Measurements from ENCODE around the gene ATP6AP1. TPM values are rescaled to one million over a fixed set of nuclear protein-coding genes. Genes with fewer than 3 reads are reported as not detected.
A peak's percentile ranks its signal among the peaks of the same experiment; 100 is the strongest.

The ATP6AP1 gene
- total RNA-seq, 2 experiments from 2014 or later, result 46.1 to 46.9 TPM

- Mint-ChIP-seq H3K4me3 (no peak overlapping the region), H3K27ac (no peak overlapping the region)
- CTCF ChIA-PET, result interaction anchor here (0.6 kb wide), 1 partner anchor 12 kb away, joined by 3 read pairs; no protein-coding TSS in a partner anchor
Observed at GRCh38 chrX:154402622-154403127, 25.8 kb upstream of the ATP6AP1 start.

GRCh38 chrX:154403192-154403591 lies 25.3 kb upstream of the ATP6AP1 start:
- H3K9me3 Mint-ChIP-seq, result no peaks in the 10 kb centered on the region
- H3K27me3 Mint-ChIP-seq, result no peaks in the 10 kb centered on the region
- no peak overlapping the region for H3K4me3 Mint-ChIP-seq
- H3K27ac Mint-ChIP-seq, result no peak overlapping the region
- ChIA-PET POLR2A (no interaction called here), CTCF (no interaction called here)
- DNase-seq, result no peak
- H3K36me3 Mint-ChIP-seq (ENCODE audit: low read depth), result peaks cover 24% of the 10 kb centered on the region
- H3K4me1 Mint-ChIP-seq, result peaks cover 12% of the 10 kb centered on the region

More at GRCh38 chrX:154402622-154403127, 25.8 kb upstream of the ATP6AP1 start:
- Mint-ChIP-seq H3K9me3 (no peaks in the 10 kb centered on the region), H3K27me3 (no peaks in the 10 kb centered on the region), H3K4me1 (peaks cover 12% of the 10 kb centered on the region), H3K36me3 (ENCODE audit: low read depth) (peaks cover 26% of the 10 kb centered on the region)
- POLR2A ChIA-PET, result no interaction called here
- no peak for DNase-seq

GRCh38 chrX:154403858-154404257 lies 24.6 kb upstream of the ATP6AP1 start:
- no peaks in the 10 kb centered on the region for H3K9me3 Mint-ChIP-seq
- peaks cover 22% of the 10 kb centered on the region for H3K36me3 Mint-ChIP-seq (ENCODE audit: low read depth)
- H3K27ac Mint-ChIP-seq, result no peak overlapping the region
- POLR2A ChIA-PET, result no interaction called here
- peaks cover 17% of the 10 kb centered on the region for H3K4me1 Mint-ChIP-seq
- DNase-seq, result no peak
- H3K4me3 Mint-ChIP-seq, result no peak overlapping the region
- CTCF ChIA-PET, result no interaction called here
- no peaks in the 10 kb centered on the region for H3K27me3 Mint-ChIP-seq

GRCh38 chrX:154404625-154405192 lies 23.8 kb upstream of the ATP6AP1 start:
- Mint-ChIP-seq H3K9me3 (no peaks in the 10 kb centered on the region), H3K4me1 (peaks cover 18% of the 10 kb centered on the region), H3K4me3 (no peak overlapping the region), H3K27ac (peak overlapping the region; percentile 46), H3K36me3 (ENCODE audit: low read depth) (peaks cover 16% of the 10 kb centered on the region), H3K27me3 (no peaks in the 10 kb centered on the region)
- POLR2A ChIA-PET, result no interaction called here
- CTCF ChIA-PET, result no interaction called here
- DNase-seq, result no peak

GRCh38 chrX:154408659-154409221 lies 19.7 kb upstream of the ATP6AP1 start:
- peak overlapping the region; percentile 57 for H3K4me3 Mint-ChIP-seq
- ChIA-PET CTCF (interaction anchor here (1.3 kb wide), 1 partner anchor 11 kb away, joined by 4 read pairs; no protein-coding TSS in a partner anchor), POLR2A (no interaction called here)
- peaks cover 20% of the 10 kb centered on the region for H3K4me1 Mint-ChIP-seq
- H3K36me3 Mint-ChIP-seq (ENCODE audit: low read depth), result peaks cover 13% of the 10 kb centered on the region
- H3K9me3 Mint-ChIP-seq, result no peaks in the 10 kb centered on the region
- no peak for DNase-seq
- no peaks in the 10 kb centered on the region for H3K27me3 Mint-ChIP-seq
- H3K27ac Mint-ChIP-seq, result peak overlapping the region; percentile 72

GRCh38 chrX:154409222-154409871 lies 19.1 kb upstream of the ATP6AP1 start, which contains the start of gene DNASE1L1:
Gene DNASE1L1, minus strand, starts transcription at chrX:154409254. Its CDS starts 3,686 bp downstream, at chrX:154405568.
- DNase-seq, result no peak
- peak within 1 kb of the TSS; percentile 57 for H3K4me3 Mint-ChIP-seq
- H3K27me3 Mint-ChIP-seq, result no peaks in the 10 kb centered on the region
- H3K9me3 Mint-ChIP-seq, result no peaks in the 10 kb centered on the region
- H3K27ac Mint-ChIP-seq, result peak within 1 kb of the TSS; percentile 72
- CTCF ChIA-PET, result interaction anchor here (1.3 to 1.7 kb wide), 2 partner anchors 10 kb away, joined by 4 to 12 read pairs; no protein-coding TSS in a partner anchor
- peaks cover 16% of the 10 kb centered on the region for H3K36me3 Mint-ChIP-seq (ENCODE audit: low read depth)
- POLR2A ChIA-PET, result no interaction called here
- H3K4me1 Mint-ChIP-seq, result peaks cover 20% of the 10 kb centered on the region

GRCh38 chrX:154411981-154412340 lies 16.5 kb upstream of the ATP6AP1 start:
- CTCF ChIA-PET, result interaction anchor here (0.9 to 1.8 kb wide), 3 partner anchors 12 to 17 kb away, joined by 4 to 6 read pairs (median 4); partner anchors contain the start of gene ATP6AP1
- H3K27me3 Mint-ChIP-seq, result no peaks in the 10 kb centered on the region
- peaks cover 22% of the 10 kb centered on the region for H3K4me1 Mint-ChIP-seq
- POLR2A ChIA-PET, result interaction anchor here (1.0 to 1.2 kb wide), 2 partner anchors 14 to 78 kb away, joined by 4 read pairs; partner anchors contain the start of genes RPL10 and SLC10A3
- H3K36me3 Mint-ChIP-seq (ENCODE audit: low read depth), result peaks cover 23% of the 10 kb centered on the region
- peak overlapping the region; percentile 92 for H3K27ac Mint-ChIP-seq
- H3K4me3 Mint-ChIP-seq, result peak overlapping the region; percentile 79
- DNase-seq, result peak; percentile 57
- H3K9me3 Mint-ChIP-seq, result no peaks in the 10 kb centered on the region

GRCh38 chrX:154412468-154412867 lies 16.0 kb upstream of the ATP6AP1 start:
- ChIA-PET POLR2A (interaction anchor here (1.0 to 1.2 kb wide), 2 partner anchors 14 to 78 kb away, joined by 4 read pairs; partner anchors contain the start of genes RPL10 and SLC10A3), CTCF (interaction anchor here (0.9 to 1.8 kb wide), 3 partner anchors 11 to 17 kb away, joined by 4 to 6 read pairs (median 4); partner anchors contain the start of gene ATP6AP1)
- peaks cover 23% of the 10 kb centered on the region for H3K36me3 Mint-ChIP-seq (ENCODE audit: low read depth)
- H3K4me1 Mint-ChIP-seq, result peaks cover 22% of the 10 kb centered on the region
- peak overlapping the region; percentile 92 for H3K27ac Mint-ChIP-seq
- H3K27me3 Mint-ChIP-seq, result no peaks in the 10 kb centered on the region
- H3K4me3 Mint-ChIP-seq, result peak overlapping the region; percentile 79
- DNase-seq, result peak; percentile 57
- no peaks in the 10 kb centered on the region for H3K9me3 Mint-ChIP-seq

GRCh38 chrX:154413142-154413541 lies 15.3 kb upstream of the ATP6AP1 start:
- H3K27me3 Mint-ChIP-seq, result no peaks in the 10 kb centered on the region
- H3K4me3 Mint-ChIP-seq, result peak overlapping the region; percentile 79
- CTCF ChIA-PET, result interaction anchor here (1.0 kb wide), 1 partner anchor 14 kb away, joined by 3 read pairs; the partner anchor contains the start of gene RPL10

GRCh38 chrX:154417157-154417556 lies 11.3 kb upstream of the ATP6AP1 start:
- H3K27ac Mint-ChIP-seq, result no peak overlapping the region
- H3K27me3 Mint-ChIP-seq, result no peaks in the 10 kb centered on the region
- ChIA-PET POLR2A (no interaction called here), CTCF (interaction anchor here (1.4 kb wide), 1 partner anchor 66 kb away, joined by 3 read pairs; no protein-coding TSS in a partner anchor)
- H3K9me3 Mint-ChIP-seq, result no peaks in the 10 kb centered on the region
- peaks cover 8% of the 10 kb centered on the region for H3K4me1 Mint-ChIP-seq
- H3K36me3 Mint-ChIP-seq (ENCODE audit: low read depth), result peaks cover 18% of the 10 kb centered on the region
- no peak overlapping the region for H3K4me3 Mint-ChIP-seq
- no peak for DNase-seq

More at GRCh38 chrX:154413142-154413541, 15.3 kb upstream of the ATP6AP1 start:
- DNase-seq, result no peak
- Mint-ChIP-seq H3K36me3 (ENCODE audit: low read depth) (peaks cover 23% of the 10 kb centered on the region), H3K9me3 (no peaks in the 10 kb centered on the region), H3K4me1 (peaks cover 22% of the 10 kb centered on the region), H3K27ac (peak overlapping the region; percentile 92)
- POLR2A ChIA-PET, result no interaction called here

- Mint-ChIP-seq H3K4me3 (no peak overlapping the region), H3K36me3 (ENCODE audit: low read depth) (peaks cover 10% of the 10 kb centered on the region), H3K4me1 (peaks cover 5% of the 10 kb centered on the region), H3K9me3 (no peaks in the 10 kb centered on the region), H3K27ac (no peak overlapping the region), H3K27me3 (no peaks in the 10 kb centered on the region)
- no peak for DNase-seq
- ChIA-PET CTCF (interaction anchor here (1.8 kb wide), 1 partner anchor 10 kb away, joined by 4 read pairs; the partner anchor contains the start of gene DNASE1L1), POLR2A (no interaction called here)
Observed at GRCh38 chrX:154419189-154419588, 9.3 kb upstream of the ATP6AP1 start.

- H3K36me3 Mint-ChIP-seq (ENCODE audit: low read depth), result peaks cover 10% of the 10 kb centered on the region
- POLR2A ChIA-PET, result no interaction called here
- no peaks in the 10 kb centered on the region for H3K9me3 Mint-ChIP-seq
Observed at GRCh38 chrX:154419688-154420401, 8.6 kb upstream of the ATP6AP1 start.

More at GRCh38 chrX:154419688-154420401, 8.6 kb upstream of the ATP6AP1 start:
- H3K27ac Mint-ChIP-seq, result no peak overlapping the region
- no peaks in the 10 kb centered on the region for H3K27me3 Mint-ChIP-seq
- no peak for DNase-seq
- H3K4me1 Mint-ChIP-seq, result peaks cover 8% of the 10 kb centered on the region
- H3K4me3 Mint-ChIP-seq, result no peak overlapping the region
- CTCF ChIA-PET, result interaction anchor here (1.1 to 1.8 kb wide), 2 partner anchors 11 to 20 kb away, joined by 3 to 4 read pairs; partner anchors contain the start of gene DNASE1L1

All from activated CD4-positive, alpha-beta T cell treated with anti-CD3 and anti-CD28 coated beads, Interleukin-2, amount 10 ng/mL, durations not matched to agents 7 days and 5 days (primary cell).